ENCODE data around the gene GRSF1.

DNA sequence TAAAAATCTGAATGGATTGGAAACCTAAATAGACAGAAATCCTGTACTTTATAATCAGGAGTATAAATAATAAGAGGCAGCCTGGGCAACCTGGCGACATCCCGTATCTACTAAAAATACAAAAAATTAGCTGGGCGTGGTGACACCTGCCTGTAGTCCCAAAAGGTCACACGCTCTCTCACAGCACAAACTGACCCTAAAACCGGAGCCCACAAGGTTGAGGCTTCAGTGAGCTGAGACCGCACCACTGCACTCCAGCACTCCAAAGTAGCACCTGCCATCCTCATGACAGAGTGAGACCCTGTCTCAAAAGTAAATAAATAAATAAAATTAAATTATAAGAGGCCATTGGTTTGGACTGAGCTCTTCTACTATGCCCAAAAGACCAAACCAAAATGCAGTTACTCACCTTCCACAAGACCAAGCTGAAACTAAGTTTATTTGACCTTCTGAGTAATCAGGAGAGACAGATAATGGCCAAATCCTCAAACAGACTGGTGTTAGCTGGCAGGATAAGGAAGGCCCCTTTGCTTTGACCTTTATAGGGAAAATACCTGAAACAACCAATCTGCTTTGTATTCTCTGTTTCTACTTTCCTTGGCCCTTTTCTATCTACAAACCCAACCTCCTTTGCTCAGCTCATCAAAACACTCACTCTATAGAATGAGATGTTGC is 3.2 kb upstream of the GRSF1 start:
- TF ChIP-seq, protein P1, sequence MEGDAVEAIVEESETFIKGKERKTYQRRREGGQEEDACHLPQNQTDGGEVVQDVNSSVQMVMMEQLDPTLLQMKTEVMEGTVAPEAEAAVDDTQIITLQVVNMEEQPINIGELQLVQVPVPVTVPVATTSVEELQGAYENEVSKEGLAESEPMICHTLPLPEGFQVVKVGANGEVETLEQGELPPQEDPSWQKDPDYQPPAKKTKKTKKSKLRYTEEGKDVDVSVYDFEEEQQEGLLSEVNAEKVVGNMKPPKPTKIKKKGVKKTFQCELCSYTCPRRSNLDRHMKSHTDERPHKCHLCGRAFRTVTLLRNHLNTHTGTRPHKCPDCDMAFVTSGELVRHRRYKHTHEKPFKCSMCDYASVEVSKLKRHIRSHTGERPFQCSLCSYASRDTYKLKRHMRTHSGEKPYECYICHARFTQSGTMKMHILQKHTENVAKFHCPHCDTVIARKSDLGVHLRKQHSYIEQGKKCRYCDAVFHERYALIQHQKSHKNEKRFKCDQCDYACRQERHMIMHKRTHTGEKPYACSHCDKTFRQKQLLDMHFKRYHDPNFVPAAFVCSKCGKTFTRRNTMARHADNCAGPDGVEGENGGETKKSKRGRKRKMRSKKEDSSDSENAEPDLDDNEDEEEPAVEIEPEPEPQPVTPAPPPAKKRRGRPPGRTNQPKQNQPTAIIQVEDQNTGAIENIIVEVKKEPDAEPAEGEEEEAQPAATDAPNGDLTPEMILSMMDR (IDR thresholded peaks at IDR 0.05; ENCODE audit: borderline replicate concordance, extremely low read depth, low read length, poor library complexity, severe bottlenecking), result no peak
- TF ChIP-seq EZH2 (IDR thresholded peaks at IDR 0.05; ENCODE audit: borderline replicate concordance, low read depth, low read length, severe bottlenecking), result no peak
